CD4-positive, alpha-beta T cell treated with Interleukin-17A for 1 hour (primary cell): ENCODE data around the gene DOK4.
"Not testable (repeated sequence)": the region's sequence is repeated elsewhere in the genome, so short reads cannot be mapped to it uniquely, and the experiment has no call there.

Experiments used
- DNase-seq: peaks from one replicate; pipeline ENCODE4 v3.0.0-alpha.2; 2020

The DOK4 gene

DNA sequence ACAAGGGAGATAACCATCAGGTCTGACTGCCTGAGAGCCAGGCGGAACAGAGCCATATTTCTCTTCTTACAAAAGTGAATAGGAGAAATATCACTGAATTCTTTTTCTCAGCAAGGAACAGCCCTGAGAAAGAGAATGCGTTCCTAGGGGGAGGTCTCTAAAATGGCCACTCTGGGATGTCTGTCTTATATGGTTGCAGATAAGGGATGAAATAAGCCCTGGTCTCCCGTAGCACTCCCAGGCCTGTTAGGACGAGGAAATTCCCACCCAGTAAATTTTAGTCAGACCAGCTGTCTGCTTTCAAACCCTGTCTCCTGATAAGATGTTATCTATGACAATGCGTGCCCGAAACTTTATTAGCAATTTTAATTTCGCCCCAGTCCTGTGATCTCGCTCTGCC is 46.3 kb downstream of the DOK4 start:
- not testable (repeated sequence) for DNase-seq

- DNase-seq: no peak
Observed at GRCh38 chr16:57435838-57436237, 50.5 kb downstream of the DOK4 start.

DNA sequence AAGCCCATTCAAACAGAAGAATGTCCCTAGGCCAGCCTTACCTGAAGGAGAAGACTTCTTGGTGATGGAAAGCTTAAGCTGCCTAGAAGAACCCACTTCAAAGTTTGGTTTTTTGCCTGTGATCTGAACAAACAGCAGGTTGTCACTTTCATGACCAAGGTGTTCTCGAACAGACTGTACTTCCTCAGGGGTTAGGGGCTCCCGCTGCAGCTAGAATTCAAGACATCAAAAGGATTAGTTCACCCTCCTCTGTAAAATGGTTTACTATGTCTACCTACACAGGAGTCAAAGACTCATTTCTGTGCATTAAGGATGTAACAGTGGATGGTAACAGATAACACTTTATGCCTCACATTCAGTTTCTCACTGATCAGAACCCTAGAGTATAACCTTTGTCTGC is 52.3 kb downstream of the DOK4 start:
- DNase-seq: no peak

DNA sequence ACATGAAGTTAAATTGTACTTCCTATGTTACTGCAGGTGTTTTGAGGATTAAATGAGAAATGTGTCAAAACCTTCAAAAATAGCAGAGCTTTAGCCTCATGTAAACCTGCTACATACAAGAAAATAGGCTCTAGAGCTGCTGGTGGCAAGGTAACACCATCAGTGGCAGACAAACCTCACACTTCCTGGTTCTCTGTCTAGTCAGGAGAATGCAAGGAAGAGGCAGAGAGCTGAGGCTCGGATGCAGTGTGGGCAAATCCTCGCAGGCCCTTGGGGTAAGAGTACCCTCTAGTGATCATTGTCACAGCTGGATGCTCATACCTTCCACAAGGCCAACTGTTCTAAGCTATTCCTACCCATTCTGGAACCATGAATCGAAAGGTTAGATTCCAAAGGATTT is 53.3 kb downstream of the DOK4 start:
- no peak for DNase-seq

GRCh38 chr16:57432505-57432904 is 53.8 kb downstream of the DOK4 start:
- no peak for DNase-seq

- no peak for DNase-seq
Observed at GRCh38 chr16:57430955-57431354, 55.3 kb downstream of the DOK4 start.

- DNase-seq: no peak
Observed at GRCh38 chr16:57427824-57428223, 58.5 kb downstream of the DOK4 start.

GRCh38 chr16:57427307-57427706 is 59.0 kb downstream of the DOK4 start:
- no peak for DNase-seq

DNA sequence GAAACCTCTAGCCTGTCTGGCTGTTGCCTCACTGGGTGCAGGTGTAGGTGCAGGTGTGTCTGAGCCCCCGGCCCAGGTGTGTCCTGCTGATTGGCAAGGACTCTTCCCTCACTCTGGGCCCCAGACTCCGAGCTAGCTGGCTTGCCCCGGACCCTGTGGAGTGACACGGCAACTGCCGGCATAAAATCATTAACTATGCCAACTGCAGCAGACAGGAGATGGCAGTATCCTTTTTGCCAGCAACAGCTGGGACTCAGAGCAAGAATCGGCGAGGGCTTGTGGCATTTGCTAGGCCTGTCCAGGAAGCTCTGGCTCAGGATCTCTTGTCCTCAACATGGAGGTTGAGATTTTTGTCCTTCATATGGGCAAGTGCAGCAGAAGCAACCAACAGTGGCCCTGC is 59.9 kb downstream of the DOK4 start:
- DNase-seq: no peak

DNA sequence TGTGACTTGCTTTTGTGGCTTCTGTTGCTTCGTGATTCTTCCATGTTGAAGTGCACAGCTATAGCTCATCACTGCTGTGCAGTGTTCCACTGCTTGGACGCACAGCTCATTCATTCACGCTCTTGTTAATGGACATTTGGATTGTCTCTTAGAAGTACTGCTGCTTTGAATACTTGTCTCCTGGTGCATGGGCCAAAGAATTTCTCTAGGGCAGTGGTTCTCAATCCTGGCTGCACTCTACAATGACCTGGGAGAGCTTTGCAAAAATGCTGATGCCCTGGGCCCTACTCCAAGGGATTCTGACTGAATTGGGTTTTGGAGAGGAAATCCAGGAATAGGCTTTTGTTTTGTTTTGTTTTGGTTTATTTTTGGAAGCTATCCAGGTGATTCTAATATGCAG is 61.7 kb downstream of the DOK4 start:
- DNase-seq: no peak

DNA sequence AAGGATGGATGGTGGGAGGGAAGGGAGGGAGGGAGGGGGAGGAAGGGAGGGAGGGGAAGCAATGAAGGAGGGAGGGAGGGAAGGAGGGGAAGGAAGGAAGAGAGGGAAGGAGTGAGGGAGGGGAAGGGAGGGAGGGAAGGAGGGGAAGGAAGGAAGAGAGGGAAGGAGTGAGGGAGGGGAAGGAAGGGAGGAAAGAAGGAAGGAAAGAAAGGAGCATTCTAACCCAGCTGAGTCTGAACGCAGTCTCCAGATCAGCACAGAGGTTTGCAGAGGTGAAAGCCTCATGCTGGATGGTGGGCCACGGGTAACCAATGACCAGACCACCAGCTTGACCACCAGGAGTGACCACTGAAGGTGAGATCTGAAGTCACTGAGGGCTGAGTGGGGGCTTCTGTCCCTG is 63.1 kb downstream of the DOK4 start:
- no peak for DNase-seq

DNA sequence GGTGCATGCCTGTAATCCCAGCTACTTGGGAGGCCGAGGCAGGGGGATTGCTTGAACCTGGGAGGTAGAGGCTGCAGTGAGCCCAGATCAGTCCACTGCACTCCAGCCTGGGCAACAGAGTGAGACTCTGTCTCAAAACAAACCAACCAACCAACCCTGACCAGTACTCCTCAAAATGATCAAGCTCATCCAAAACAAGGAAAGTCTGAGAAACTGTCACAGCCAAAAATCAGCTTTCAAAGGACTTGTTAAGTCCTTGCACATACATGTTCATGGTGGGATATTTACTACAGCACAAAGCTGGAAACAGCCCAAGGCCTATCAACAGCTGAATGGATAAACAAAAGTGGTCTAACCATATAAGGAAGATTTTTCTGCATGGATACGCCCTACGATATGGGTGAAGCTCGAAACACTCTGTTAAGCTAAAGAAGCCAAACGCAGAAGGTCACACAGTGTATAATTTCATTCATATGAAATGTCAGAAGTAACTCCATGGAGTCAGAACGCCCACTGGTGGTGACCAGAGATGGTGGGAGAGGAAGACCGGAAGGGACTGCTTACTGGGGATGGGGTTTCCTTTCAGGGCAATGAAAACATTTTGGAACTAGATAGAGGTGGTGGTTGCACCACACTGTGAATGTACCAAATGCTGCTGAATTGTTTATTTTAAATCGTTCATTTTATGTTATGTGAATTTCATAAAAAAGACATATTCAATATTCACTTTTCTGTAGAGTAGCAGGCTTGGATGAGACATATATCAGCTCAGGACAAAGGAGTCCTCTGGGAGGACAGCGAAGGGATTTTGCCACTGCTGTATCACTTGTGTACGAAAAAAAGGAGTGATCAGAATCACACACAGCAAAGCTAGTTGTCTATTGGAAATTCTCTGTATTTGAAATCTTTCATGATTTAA is 64.0 kb downstream of the DOK4 start:
- DNase-seq: no peak
